Measurements from ENCODE around the gene ST6GALNAC3. TPM values are rescaled to one million over a fixed set of nuclear protein-coding genes. Genes with fewer than 3 reads are reported as not detected.

The ST6GALNAC3 gene
- total RNA-seq, 4 donors from 2014 or later = 5.9 to 29.8 (median 11.7) TPM

DNA sequence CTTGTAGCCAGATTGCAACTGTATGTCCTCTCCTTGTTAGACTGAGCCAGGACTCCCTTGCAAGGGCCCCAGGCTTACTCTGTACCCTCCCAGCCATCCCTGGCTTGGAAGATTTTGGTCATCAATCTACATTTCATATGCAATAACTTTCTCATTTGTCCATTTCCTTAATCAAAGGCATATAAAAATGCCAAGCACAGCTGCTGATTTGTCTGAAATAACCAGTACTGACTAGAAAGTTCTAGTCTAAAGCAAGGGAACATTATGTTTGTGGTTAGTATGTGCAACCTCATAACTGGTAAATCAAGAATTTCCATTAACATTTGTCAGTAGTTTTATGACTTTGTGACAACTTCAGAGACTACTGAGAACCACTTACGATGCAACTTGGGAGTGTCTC lies 370.2 kb downstream of the ST6GALNAC3 start:
- TF ChIP-seq, protein P1, sequence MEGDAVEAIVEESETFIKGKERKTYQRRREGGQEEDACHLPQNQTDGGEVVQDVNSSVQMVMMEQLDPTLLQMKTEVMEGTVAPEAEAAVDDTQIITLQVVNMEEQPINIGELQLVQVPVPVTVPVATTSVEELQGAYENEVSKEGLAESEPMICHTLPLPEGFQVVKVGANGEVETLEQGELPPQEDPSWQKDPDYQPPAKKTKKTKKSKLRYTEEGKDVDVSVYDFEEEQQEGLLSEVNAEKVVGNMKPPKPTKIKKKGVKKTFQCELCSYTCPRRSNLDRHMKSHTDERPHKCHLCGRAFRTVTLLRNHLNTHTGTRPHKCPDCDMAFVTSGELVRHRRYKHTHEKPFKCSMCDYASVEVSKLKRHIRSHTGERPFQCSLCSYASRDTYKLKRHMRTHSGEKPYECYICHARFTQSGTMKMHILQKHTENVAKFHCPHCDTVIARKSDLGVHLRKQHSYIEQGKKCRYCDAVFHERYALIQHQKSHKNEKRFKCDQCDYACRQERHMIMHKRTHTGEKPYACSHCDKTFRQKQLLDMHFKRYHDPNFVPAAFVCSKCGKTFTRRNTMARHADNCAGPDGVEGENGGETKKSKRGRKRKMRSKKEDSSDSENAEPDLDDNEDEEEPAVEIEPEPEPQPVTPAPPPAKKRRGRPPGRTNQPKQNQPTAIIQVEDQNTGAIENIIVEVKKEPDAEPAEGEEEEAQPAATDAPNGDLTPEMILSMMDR (IDR thresholded peaks at IDR 0.05; ENCODE audit: low read depth) = no peak

DNA sequence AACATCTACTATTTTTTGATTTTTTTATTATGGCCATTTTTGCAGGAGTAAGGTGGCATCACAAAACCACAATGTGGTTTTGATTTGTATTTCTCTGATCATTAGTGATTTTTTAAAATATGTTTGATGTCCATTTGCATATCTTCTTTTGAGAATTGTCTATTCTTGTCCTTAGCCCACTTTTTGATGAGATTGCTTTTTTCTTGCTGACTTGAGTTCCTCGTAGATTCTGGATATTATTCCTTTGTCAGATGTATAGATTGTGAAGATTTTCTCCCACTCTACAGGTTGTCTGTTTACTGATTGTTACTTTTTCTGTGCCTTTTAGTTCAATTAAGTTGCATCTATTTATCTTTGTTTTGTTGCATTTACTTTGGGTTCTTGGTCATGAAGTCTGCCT lies 375.7 kb downstream of the ST6GALNAC3 start:
- TF ChIP-seq, protein P1 (IDR thresholded peaks at IDR 0.05; ENCODE audit: low read depth) = no peak

DNA sequence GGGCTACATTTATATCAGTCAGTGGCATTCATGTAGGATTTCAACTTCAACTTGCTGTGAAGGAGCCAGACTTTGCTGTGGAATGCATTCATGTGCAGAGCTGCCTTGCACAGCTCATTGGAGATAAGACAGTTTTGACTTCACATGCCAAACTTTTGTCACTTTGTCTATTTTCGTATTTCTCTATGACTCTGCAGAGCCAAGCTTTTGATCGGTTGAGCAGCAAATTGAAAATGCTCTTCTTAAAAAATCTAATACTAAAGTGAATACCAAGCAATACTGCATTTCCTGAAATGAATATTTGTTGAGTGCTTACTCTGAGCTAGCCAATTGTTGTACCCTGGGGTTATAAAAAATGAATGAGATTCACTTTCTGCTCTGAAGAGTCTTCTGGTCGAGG lies 388.7 kb downstream of the ST6GALNAC3 start:
- TF ChIP-seq, protein P1 (IDR thresholded peaks at IDR 0.05; ENCODE audit: low read depth) = no peak

DNA sequence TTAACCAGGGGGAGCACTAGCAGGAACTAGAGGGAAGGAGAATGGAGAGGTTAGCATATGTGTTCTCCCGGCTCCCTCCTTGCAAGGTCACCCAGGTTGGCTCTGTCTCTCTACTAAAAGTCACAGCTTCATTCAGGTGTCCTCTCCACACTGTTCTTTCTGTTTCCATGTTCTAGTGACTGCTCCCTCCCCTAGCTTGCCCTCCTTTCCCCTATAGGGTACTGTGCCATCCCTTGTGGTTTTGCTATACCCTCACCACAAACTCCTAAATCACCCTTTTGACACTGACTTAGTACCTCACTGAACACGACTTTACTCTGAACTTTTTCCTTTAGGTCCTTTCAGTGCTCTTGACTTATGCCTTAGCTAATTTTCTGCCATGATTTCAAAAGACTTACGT lies 389.3 kb downstream of the ST6GALNAC3 start:
- TF ChIP-seq, protein P1 (IDR thresholded peaks at IDR 0.05; ENCODE audit: low read depth) = no peak

DNA sequence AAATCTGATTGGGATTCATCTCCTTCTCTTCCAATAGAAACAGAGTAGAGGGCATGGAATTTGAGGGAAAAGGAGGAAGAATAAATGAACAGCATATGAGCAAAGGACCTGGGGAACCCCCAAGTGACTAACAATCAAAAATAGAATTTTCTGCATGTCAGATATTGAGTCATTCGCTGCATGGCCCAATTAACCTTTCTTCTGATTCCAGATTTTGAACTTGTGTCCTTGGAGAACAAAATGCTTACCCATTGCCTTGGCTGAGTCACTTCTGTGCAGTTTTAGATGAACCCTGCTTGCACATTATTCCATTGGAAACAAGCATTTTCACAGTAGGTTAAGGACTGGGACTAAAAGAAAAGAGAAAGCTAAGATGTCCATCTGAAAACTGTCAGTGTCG lies 390.5 kb downstream of the ST6GALNAC3 start:
- TF ChIP-seq, protein P1 (IDR thresholded peaks at IDR 0.05; ENCODE audit: low read depth) = no peak

DNA sequence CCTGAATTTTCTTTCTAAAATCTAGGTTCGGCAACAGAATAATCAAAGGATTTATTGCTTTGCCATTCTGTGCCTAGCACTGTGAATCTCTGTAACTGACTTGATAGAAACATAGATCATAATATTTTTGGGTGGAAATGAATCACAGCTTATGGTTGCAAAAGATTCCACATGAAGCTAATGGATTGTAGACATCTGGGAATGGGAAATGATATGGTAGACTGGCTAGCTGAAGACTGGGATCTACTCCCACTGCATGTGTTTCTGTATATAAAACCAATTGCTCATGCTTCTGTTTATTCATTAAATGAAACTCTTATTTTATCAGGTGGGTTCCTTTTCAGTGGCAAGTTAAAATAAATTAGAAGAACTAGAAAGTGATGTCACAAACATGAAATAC lies 395.6 kb downstream of the ST6GALNAC3 start:
- TF ChIP-seq, protein P1 (IDR thresholded peaks at IDR 0.05; ENCODE audit: low read depth) = no peak

DNA sequence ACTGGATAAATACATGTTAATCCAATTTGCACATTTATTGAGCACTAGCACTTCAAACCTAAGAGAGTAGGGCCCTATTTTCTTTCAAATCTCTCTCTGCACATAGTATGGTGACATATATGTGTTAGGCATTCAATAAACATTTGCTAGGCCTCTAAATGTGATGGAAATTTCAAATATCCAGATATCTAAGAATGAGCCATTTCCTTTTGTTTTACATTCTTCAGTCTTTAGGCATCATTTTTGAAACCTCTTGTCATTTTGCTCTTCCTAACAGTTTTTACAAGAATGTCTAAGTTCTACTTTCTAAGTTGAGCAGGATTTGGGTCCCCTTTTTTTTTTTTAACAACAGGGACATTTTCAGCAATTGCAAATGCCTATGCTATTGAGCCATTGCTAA lies 397.0 kb downstream of the ST6GALNAC3 start:
- TF ChIP-seq, protein P1 (IDR thresholded peaks at IDR 0.05; ENCODE audit: low read depth) = no peak

Measured in subcutaneous adipose tissue (tissue), 4 donors.